HG03025 (cell line): ENCODE data around the gene ZNF800.
"Not testable (repeated sequence)": the region's sequence is repeated elsewhere in the genome, so short reads cannot be mapped to it uniquely, and the experiment has no call there.

Experiments
- ATAC-seq: cut with Tn5 transposase; IDR thresholded peaks from one replicate; pipeline ENCODE4 v1.9.1; 2021; ENCODE audit warnings: mild to moderate bottlenecking, moderate library complexity; ENCODE audit not compliant: unreplicated experiment, low FRiP score

Gene ZNF800, protein sequence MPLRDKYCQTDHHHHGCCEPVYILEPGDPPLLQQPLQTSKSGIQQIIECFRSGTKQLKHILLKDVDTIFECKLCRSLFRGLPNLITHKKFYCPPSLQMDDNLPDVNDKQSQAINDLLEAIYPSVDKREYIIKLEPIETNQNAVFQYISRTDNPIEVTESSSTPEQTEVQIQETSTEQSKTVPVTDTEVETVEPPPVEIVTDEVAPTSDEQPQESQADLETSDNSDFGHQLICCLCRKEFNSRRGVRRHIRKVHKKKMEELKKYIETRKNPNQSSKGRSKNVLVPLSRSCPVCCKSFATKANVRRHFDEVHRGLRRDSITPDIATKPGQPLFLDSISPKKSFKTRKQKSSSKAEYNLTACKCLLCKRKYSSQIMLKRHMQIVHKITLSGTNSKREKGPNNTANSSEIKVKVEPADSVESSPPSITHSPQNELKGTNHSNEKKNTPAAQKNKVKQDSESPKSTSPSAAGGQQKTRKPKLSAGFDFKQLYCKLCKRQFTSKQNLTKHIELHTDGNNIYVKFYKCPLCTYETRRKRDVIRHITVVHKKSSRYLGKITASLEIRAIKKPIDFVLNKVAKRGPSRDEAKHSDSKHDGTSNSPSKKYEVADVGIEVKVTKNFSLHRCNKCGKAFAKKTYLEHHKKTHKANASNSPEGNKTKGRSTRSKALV

DNA sequence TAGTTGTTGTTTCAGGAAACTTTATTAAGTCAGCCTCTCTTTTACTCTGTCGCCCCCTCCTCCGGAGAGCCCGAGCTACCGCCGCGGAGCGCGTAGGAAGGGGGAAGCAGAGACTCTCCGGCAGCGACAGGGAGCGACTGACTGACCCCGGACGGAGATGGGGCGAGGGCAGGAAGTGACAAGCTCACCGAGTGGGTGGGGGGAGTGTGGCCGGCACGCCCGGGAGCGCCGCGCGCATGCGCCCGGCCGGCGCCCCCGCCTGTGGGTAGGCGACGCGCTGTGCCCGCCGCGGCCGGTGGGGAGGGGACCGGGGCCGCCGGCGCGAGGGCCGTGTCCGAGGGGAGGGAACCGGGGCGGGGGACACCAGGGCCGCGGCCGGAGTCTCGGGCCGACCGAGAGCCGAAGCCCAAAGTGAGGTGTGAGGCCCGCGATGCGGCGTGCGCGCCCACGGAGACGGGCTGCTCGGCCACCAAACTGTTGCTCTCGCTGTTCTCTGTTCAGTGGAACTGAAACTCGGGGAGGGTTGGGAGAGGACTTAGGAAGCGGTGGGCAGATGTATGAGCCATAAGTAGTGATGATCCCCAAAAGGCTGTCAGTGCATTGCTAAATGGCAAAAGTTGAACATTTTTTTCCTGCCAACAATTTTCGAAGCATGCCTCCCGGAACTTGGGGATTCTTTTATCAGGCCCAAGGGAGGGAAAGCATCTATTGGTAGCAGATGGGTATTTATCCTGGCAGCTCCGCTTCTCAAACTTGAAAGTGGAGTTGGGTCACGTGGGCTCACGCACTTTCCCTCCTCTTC is at the start of gene ZNF800:
ZNF800 (minus strand) TSS at position 143 of the 802 bp plus-strand sequence. CDS start 1,151 bp downstream, outside the sequence.
- ATAC-seq = peak; percentile 80

DNA sequence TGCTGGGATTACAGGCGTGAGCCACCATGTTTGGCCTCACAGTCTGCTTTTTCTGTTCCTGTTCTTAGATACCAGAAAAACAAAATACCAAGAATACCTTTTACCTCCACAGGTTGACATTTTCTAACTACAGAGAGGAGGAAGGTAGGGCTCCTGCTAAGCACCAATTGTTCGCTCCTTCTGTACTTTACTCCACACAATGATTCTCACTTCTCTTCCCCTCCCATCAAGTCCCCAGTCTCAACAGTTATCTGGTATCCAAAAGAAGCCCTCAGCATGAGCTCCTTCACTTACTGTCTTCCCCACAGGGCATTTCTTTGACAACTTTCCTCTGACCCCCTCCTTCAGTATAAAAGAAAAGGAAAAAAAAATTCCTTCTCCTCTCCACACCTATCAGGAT is 47.7 kb upstream of the ZNF800 start:
- ATAC-seq = no peak

DNA sequence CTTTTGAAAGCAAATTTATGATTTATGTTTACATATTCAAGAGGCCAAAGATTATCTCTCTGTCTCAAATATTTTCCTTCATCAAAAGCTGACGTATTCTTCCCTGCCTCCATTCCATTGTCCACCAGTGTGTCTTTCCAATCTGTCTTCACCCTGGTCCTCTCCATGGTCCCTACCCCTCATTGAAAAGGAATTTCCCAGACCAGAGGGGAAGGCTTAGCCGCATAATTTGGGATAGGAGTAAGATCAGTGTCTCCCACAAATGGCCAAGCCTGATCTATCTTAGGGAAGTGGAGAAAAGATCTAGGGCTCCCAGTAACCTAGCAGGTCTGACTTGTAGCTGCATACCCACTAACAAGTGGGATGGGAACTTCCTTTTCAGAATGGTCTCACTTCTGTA is 46.3 kb upstream of the ZNF800 start:
- no peak for ATAC-seq

DNA sequence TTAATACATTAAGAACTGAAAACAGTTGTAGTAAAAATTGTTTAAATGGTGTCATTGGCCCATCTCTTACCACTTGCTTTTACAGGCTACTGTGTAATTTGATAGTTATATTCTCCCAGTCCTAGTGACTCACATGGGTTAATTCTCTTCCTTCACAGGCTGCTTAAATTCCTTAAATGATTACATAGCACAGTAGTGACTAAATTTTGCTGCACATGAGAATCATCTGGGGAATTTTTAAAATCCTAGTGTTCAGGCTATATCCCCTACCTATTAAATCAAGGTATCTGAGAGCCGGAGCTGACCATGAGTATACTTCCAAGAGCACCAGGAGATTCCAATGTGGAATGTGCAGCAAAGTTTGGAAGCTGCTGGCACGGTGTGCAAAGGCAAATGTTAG is 45.3 kb upstream of the ZNF800 start:
- no peak for ATAC-seq

DNA sequence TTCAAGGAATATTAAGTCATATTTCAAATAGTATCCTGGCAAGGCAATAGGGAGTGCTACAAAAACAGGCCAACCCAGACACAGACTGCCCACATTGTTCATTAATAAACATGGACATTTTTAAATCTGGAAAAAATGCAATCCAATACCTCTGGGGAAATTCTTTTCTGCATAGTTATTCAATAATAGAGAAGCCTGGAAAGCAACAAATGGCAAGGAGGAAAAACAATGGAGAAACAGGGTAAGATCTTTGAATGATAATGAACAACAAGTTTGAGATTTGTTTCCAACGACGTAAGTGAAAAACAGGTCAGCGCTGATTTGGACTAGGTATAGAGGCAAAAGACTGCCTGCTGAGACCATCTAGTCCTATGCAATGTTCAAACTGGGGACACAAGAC is 44.7 kb upstream of the ZNF800 start:
- ATAC-seq = no peak

DNA sequence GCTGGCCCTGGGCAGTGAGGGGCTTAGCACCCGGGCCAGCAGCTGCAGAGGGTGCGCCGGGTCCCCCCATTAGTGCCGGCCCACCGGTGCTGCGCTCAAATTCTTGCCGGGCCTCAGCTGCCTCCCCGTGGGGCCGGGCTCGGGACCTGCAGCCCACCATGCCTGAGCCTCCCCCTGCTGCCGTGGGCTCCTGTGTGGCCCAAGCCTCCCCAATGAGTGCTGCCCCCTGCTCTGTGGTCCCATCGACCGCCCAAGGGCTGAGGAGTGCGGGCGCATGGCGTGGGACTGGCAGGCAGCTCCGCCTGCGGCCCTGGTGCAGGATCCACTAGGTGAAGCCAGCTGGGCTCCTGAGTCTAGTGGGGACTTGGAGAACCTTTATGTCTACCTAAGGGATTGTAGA is 36.8 kb upstream of the ZNF800 start:
- ATAC-seq = not testable (repeated sequence)

DNA sequence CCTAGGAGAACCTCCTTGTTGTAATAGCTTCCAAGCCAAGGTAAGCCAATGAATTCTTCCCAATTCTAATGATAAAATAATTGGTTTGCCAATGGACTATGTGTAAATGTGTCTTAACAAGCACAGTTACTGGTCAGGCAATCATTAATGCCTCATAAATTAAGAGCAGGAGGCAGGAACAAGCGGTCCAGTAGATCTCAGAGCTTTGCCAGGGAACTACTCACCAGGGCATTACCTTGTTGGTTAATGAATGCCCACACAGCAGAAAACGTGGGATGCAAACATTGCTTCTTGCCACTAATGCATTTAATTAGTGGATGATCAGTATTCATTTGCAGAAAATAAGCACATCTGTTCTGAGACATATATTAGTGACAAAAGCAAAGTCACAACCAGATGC is 26.7 kb upstream of the ZNF800 start:
- ATAC-seq = no peak

DNA sequence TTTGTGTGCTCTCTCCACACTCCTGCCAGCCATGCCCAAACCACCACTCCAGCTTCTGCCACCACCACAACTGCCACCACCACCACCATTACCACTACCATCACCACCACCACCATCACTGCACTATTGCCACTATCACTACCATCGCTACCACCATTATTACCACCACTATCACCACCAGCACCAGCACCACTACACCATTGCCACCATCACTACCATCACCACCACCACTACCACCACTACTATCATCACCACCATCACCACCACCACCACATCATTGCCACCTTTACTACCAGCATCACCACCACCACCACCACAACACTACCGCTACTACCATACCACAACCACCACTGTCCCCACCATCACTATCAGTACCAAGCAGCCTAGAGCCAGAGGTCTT is 26.0 kb upstream of the ZNF800 start:
- no peak for ATAC-seq

DNA sequence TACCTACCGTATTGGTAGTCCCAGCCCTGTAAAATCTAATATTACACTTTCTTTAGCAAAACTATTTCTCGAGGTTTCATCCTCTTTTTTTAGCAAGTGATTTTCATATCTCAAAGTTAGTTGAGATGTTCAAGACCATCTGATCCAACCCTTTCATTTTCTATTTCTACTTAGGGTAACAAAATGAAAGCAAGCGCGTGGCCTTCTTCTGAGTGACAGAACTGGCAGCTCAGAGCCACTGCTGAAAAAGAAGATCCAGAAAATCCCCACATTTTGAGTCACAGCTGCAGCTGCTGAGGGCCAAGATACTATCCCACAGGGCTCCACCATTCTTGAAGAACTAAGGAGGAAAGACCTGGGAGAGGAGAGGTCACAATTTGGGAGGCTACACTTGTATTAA is 24.8 kb upstream of the ZNF800 start:
- peak; percentile 89 for ATAC-seq

DNA sequence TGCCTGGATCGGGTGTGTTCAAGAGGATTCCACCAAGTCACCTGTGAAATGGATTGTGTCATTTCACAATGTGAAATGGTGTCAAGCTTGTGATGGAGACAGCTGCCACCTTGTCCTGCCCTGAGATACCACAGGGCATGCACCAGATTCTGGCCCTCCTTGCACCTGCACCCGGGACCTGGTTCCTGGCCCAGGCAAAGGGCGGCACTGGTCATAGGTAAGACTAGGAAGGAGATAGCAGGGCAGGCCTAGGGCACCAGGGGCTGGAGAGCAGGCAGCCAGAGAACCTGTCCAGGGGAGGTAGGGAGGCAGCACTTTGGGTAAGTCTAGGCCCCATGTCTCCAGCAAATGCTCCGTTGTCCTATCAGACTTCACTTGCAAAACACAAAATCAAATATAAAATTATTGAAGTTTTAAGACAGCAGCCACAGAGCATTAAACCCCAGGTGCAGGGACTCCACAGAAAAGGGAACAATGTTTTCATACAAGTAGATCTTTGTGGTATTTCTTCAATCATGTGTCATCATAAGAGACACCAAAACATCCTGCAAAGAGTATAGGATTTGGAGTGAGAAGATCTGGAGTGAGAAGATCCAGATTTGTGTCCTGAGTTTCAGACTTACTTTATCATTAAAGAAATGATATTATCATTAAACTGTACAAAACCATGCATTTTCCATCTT is 22.7 kb upstream of the ZNF800 start:
- ATAC-seq = no peak

DNA sequence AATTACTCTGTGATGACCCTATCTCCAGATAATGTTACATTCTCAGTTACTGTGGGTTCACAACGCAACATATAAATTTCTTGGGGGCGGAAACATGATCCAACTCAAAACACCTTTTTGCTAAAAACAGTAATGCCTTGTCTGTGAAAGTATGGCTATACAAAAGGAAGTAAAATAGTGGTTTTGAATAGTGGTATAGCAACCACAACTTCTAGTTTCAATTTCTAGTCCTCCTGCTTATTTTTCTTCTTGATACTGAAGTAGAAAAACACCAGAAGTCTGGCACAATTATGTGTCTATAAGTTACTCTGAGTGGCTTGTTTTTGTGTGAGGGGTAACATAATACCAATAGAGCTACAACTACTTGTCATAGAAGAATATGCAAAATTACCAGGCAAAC is 21.5 kb upstream of the ZNF800 start:
- peak; percentile 67 for ATAC-seq

DNA sequence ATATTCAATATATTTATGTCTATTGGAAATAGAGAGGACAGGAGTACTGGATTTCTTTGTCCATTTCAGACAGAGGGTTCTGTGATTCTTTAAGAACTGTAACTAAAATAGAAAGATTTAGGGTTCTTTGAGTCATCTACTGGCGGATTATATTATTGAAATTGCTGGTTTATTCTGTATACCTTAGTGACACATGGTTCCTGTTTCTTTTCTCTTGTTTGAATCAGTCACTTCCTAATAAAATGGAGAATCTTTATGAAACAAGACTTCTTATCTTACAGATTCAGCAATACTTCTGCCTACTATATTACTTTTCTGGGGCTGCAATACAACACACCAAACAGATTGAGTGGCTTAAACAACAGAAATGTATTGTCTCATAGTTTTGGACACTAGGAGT is 20.8 kb upstream of the ZNF800 start:
- ATAC-seq = no peak

DNA sequence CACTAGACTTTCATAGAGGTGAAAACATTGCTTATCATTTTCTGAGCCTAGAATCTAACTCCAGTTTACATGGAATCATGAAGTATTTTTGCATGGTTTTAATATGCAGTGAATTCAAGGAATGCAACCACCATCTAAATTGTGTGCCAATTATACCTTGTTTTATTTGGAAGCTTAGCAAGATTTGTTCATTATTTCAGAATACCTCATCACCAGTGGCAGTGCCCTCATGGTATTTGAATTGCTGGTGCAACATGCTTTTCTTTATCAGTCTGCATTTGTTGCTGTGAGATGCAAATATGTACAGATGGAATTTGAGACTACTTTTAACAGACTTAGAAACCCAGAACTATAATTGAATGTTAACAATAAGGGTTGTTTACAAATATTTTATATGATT is 18.7 kb upstream of the ZNF800 start:
- no peak for ATAC-seq

DNA sequence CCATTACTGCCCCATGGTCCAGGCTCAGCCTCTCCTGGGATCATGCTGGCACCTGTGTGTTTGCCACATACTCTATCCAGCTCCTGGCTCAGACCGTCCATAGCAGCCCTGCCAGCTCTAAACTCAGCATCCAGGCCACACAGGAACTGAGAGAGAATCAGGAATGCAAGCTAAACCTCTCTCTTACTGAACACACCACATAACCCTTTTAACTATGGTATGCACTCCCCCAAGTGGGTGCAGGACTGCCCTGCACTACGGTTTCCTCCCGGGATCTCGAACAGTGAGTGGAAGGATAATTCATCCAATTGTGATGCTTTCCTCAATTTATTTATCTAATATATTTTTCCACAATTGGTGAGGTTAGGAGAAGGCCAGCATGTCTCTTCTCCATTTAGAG is 17.1 kb upstream of the ZNF800 start:
- ATAC-seq = no peak

DNA sequence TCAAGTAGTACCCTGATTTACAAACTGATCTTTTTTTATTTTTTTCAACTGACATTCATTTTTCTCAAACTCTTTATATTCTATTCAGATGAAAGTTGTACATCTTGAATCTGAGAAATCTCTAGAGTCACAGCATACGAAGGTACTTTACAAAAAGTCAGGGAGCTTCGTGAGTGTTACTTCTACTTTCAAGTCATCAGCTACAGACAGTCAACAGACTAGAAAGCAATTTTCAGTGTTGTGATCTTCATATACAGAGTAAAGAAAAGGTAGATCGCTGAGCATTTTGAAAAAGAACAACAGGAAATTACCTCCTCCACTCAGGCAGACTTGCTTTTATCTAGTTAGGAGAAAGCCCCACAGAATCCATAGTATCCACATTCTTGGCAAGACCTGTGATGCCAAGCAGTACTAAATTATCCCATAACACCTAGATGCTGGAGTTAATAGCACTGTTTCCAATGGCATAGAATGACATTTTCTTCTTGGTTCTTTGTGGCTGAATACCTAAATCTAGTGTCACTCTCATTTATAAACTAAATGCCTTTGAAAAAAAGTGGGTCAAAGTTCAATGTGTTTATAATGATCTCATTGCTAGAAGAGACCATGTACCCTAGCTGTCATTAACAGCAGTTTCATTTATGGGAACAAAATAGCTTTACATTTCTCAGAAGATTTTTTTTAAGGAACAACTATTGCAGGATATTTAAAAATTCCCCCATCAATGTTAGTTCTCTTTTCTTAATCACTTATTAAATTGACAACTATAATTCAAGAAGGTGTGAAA is 12.0 kb upstream of the ZNF800 start:
- ATAC-seq = no peak

DNA sequence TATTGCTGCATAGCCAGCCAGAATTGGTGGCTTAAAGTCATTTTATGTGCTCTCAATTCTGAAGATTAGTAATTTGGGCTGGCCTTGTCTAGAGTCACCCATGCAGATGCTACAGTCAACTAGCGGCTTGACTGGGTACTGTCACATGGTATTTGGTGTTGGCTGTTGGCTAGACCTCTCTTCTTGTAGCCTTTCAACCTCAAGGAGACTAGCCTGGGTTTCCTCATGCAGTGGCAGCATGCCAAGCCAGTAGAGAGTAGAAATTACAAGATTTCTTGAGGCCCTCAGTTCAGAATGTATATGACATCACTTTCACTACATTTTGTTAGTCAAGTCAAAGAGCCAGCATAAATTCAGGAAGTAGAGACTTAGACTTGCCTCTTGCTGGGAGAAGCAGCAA is 3.7 kb upstream of the ZNF800 start:
- ATAC-seq = no peak

DNA sequence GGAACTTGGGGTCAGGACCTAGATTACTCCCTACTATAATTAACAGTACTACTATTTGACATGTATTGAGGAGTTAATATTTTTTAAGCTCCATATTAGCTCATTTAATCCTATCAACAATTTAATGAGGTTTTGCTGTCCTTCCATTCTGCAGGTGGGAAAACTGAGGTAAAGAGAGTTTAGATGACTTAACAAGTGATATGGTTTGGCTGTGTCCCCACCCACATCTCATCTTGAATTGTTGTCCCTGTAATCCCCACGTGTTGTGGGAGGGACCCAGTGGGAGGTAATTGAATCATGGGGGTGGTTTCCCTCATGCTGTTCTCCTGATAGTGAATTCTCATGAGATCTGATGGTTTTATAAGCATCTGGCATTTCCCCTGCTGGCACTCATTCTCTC is 2.6 kb upstream of the ZNF800 start:
- not testable (repeated sequence) for ATAC-seq

DNA sequence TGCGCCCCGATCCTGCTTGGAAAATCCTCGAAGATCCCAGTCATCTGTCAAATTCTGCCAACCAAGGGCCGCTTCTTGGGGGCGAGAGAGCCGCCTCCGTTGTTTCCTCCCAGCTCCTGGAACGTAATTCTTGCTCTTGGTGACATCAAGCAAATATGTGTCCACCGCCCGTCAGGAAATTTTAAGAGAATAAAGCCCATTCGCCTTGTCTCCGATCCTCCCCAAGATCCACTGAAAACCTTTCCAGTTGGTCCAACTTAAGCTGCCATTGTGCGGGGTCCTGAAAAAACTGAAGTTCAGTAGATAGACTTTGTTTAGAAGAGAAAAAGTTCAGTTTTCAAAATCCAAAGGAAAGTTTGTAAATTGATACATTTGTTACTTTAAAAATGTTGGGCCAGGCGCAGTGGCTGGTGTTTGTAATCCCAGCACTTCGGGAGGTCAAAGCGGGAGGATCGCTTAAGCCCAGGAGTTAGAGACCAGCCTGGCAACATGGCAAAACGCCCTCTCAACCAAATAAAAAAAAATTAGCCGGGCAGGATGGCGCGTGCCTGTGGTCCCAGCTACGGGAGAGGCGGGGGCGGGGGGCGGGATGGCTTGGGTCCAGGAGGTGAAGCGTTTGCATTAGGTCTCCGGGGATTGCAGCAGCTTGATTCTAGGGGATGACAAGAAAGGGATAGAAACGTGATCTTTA is 1.0 kb upstream of the ZNF800 start:
- no peak for ATAC-seq

DNA sequence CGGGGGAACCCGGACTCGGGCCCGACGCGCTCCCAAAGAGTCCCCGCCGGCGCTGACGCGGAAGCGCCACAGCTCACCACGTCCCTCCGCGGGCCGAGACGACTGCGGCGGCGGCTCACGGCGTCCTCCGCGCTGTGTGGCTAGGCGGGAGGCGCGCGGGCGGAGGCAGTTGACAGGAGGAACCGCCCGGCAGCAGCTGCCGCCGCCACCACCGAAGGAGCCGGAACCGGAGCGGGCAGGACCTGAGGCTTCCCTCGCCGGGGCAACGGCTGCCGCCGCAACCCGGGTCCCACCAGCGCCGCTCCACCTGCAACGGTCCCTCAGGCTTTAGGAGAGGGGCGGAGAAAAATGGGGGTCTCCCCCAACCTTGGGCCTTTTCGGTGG is 334 bp downstream of the ZNF800 start:
- ATAC-seq = no peak
